ENCODE data around the gene SPEN. TPM values are rescaled to one million over a fixed set of nuclear protein-coding genes. Genes with fewer than 3 reads are reported as not detected.

Gene SPEN
- total and polyA plus RNA-seq, 9 of the 15 experiments (the other 6 are each of a cell fraction or from before 2014, with no cell fraction given), result 5.7 to 87.5 (median 27.2) TPM

- TF ChIP-seq SMAD3 (CRISPR knock-in tag; conservative IDR thresholded peaks at IDR 0.05), result no peak
- TF ChIP-seq ZNF518B (CRISPR knock-in tag; IDR thresholded peaks at IDR 0.05), result no peak
- no peak for TF ChIP-seq JUNB (CRISPR knock-in tag; conservative IDR thresholded peaks at IDR 0.05)
- TF ChIP-seq HDAC2 (IDR thresholded peaks at IDR 0.05), result peak; percentile 76
- TF ChIP-seq ZNF165 (CRISPR knock-in tag; IDR thresholded peaks at IDR 0.05; ENCODE audit: borderline replicate concordance), result no peak
- no peak for TF ChIP-seq HOMEZ (CRISPR knock-in tag; IDR thresholded peaks at IDR 0.05)
- TF ChIP-seq ZNF609 (CRISPR knock-in tag; IDR thresholded peaks at IDR 0.05; ENCODE audit: borderline replicate concordance), result no peak
- TF ChIP-seq AFF1 (IDR thresholded peaks at IDR 0.05; ENCODE audit: low read depth in 1 of 2, partially characterized antibody in 2 of 2), result no peak
- peak; percentile 61 for TF ChIP-seq MBD2 (IDR thresholded peaks at IDR 0.05; ENCODE audit: borderline replicate concordance, low read depth)
- peak; percentile 51; the same call in 1 of the 2 replicates for TF ChIP-seq ZNF395 (CRISPR knock-in tag; IDR thresholded peaks at IDR 0.05)
Observed at GRCh38 chr1:15949453-15950245, 102.1 kb downstream of the SPEN start (continued).

Measured in K562 (cell line).